GM21367 (cell line): ENCODE measurements around the gene HEG1.

Experiments
- ATAC-seq: cut with Tn5 transposase; IDR thresholded peaks from one replicate; pipeline ENCODE4 v1.9.1; 2021; ENCODE audit not compliant: unreplicated experiment

Gene HEG1

DNA sequence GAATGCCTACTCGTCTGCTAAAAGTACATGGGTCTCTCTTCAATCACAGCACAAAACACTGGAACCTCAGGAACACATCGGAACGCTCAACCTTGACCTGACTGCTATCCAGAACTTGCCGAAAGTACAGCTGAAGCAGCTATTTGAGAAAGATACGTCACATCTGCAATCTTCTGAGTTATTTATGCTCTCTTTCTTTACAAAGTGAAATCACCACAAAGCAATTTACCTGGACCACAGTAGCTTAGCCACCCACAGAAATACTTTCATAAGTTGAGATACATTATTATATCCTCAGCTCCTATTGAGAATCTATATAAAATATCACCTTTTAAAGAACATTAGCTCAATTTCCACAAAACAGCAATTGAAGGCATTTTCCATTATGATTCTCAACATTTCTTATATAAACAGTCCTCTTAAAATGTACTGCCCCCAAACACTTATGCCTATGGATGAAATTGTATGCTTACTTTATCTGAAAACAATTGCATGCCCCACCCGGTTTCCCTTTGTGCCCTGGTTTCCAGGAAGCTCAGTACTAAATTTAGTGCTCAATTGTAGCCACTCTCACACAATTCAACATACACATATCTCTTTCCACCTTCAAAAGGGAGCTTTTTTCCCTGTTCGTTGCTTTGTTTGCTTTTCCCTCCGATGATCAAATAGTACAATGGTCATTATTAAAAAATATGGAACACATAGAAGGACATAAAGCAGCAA is 31.8 kb downstream of the HEG1 start:
- ATAC-seq, result no peak

DNA sequence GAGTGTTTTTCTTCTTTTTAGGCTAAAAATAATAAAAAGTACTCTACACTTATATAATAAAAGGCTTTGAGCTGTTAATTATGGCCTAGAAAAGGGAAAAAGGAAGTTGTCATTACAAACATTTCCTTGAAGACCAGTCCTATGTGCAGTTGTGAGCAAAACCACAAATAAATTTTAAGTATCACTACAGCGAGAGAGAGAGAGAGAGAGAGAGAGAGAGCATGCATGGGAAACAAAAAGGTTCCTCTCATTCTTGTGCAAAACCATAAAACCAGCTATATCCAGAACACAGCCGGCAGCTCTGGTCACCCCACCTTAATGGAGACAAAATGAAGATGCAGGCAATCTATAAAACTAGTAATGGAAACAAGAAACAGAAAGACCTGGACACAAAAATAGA is 33.6 kb downstream of the HEG1 start:
- no peak for ATAC-seq

DNA sequence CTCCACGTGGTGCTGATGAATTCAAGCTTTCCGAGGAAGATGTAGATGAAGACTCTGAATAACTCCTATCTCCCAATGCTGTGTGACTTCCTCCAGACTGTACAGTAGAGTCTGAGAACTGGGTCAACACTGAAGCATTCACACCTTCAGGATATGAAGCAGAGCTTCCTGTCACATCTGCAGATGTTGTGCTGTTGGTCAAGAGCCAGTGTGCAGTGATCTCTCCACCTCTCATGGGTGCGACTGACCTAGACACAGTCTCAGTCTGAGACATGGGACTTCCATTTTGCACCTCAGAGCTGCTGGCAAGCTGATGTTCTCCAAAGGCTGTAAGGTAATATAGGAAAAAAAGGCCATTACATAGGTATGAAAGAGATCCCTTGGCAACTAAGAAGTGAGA is 36.5 kb downstream of the HEG1 start:
- ATAC-seq, result no peak

DNA sequence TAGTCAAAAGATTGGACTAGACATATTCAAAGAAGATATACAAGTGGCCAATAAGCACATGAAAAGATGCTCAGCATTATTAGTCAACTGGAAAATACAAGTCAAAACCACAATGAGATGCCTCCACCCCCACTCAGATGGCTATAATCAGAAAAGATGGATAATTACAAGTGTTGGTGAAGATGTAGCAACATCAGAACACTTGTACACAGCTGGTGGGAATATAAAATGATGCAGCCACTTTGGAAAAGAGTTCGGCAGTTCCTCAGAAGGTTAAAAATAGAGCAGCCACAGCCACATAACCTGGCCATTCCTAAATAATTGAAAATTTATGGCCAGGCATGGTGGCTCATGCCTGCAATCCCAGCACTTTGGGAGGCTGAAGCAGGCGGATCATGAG is 38.4 kb downstream of the HEG1 start:
- ATAC-seq, result no peak

DNA sequence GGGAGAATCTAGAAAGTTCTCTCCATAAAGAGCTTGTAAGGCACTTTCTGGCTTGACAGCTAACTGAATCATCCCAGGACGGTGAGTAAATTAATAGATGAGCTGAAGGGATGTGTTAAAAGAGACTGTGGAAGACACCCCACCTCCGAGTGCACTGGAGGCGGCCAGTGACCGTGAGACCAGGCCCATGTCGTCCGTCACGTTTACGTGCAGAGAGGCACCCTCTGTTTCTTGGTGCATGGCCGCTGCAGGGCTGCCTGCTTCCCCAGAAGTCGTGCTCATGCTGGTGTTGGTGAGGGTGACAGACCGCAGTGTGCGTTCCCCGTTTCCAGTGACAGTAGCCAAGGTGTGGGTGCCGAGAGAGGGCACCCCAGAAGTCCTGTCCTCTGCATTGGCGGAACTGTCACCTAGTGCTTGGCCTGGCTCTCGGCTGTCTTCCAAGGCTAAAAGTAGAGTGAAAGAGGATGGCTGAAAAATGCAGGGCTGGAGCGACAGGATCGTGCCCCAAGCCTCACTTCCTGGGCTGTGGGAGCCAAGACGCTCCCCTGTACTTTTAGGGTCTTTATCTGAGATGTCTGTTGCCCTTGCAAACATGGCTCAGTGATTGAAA is 41.1 kb downstream of the HEG1 start:
- no peak for ATAC-seq

DNA sequence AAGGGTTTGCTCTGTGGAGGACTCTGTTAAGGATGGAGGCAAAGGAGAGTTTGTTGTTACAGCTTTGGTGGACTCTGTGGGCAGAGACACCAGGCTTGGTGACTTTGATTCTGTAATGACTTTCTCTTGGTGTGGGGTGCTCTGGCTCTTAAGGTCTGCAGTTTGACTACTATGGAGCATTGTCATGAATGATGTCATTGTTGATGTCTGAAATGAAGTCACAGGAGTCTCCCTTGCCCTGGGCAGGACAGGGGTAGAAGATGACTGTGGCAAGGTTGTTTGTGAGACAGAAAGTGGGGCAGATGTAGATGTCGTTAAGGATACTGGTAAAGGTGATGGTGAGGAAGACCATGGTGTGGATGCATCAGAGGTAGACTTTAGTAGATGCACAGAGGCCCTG is 42.7 kb downstream of the HEG1 start:
- ATAC-seq, result no peak

DNA sequence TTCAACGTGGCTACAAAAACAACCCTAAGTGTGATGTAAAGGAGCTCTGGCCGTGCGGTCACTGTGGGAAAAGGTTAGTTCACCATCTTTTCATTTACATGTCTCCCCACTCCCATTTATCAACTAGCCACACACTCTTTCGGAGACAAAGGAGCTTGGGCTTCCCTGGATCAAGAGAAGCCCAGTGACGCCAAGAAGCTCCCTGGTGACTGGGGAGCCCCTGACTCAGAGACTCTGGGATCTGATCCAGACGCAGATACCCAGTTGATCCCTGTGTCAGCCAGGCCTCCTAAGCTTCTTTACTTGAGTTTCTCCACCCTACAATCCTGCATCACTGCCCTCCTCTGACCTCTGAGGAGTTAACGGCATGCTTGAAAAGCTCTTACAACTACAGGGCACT is 43.9 kb downstream of the HEG1 start:
- no peak for ATAC-seq

DNA sequence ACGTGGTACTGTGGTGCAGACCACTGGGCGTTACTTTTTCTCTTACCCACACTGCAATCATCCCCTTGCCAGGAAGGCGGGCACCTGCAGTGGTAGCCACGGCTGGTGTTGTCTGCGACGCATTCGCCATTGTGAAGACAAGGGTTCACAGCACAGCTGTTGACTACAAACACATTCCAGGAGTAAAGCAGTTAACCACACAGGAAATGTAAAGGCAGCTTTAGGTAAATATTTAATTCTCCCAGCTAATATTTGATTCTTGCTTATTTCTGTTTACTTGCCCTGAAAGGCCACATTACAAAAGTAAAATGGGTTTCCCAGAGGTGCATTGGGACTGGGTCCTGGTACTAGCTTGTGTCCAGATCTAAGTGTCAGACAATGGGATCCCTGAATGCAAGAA is 45.4 kb downstream of the HEG1 start:
- no peak for ATAC-seq

DNA sequence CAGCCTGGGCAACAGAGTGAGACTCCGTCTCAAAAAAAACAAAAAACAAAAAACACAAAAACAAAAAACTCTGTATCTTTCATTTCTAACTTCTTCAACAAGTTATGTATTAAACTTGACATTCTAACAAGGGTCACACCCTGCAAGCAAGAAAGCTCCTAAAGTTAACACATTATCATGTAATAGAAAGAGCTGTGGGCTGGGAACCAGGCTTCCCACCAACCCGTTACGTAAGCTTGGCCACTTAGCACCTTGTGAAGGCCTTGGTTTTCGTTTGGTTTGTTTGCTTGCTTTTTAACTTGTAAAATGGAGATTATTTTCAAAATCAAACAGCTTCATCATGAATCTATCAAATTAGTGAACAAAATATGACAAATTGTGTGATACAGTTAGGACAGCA is 47.0 kb downstream of the HEG1 start:
- ATAC-seq, result no peak

DNA sequence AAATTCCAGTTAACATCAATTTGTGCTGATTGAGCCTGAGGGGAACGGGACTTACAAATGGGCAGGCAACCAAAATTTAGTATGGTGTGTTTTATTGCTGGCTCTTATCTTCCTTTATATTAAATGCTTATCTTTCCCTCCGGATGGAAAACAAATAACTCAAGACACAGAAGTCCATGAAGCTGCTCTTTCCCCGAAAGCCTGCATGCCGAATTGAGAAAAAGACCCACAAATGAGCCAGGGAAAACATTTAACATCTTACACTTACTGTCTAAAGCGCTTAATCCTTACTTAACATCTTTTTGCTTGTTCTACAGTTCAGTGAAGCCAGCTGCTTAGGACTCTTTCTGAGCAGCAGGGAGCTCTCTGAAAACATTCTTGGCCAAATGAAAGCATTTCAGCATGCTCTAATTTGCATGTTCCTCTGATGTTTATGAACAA is 49.5 kb downstream of the HEG1 start:
- no peak for ATAC-seq

DNA sequence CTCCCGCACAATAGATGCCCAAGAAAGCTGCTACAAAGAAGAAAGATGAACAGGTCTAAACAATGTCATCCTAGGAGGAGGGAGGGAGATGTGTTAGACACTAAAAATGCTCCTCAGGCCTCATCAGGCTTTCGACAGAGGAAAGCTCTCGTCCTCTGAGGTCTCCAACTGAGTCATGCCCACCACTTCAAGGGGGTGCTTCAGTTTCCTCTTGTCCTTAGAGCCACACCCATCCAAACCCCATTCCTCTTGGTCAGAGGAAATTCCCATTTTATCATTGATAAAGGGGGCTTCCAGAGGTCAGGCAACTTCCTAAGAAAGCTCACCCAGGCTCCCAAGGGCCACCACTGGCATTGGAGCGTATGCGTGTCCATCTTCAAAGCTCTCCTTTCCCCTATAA is 50.1 kb downstream of the HEG1 start:
- ATAC-seq, result no peak

DNA sequence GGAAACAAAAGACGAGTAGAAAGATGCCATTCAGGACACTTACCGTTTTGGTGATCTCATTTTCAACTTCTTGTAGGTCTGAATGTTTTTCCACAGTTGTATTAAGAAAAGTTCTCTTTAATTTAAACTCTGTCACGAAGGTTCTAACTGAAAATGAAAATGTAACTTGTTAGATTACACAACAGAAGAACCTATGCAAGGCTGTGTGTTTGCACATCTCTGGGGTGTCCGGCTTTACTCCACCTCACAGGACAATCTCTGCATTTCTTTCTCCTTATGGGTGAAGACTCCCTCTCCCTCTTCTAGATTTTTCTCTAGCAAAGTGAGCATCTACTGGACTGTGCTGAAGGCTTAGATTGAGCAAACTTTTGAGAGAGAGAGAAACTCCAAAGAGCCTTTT is 50.6 kb downstream of the HEG1 start:
- ATAC-seq, result no peak

DNA sequence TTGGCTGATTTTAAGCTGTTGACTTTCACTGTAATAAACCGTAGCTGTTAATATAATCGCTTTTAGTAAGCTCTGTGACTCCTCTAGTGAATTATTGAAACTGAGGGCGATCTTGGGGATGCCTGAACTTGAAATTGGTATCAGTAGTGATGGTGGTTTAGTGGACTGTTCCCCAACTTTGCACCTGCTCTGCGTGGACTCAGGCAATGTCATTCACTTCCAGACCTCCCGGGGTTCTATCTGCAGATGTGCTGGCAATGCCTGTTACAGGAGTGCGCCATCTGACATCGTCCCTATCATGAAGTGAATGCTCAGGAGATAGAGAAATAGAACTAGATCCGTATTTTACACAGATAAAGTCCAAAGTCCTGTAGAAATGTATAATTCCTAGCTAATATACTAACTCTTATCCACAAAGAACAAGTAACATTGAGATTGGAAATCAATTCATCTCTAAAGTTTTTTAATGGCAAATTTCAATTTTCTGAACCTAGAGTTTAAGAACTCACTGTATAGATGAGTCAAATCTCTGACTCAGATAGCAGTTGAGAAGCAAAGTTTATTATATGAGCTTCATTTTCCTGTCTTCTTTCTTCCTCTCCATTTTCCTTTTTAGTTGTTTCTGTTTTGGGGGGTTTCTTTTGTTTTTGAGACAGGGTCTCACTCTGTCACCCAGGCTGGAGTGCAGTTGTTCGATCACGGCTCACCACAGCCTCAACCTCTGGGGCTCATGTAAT is 51.8 kb downstream of the HEG1 start:
- no peak for ATAC-seq

DNA sequence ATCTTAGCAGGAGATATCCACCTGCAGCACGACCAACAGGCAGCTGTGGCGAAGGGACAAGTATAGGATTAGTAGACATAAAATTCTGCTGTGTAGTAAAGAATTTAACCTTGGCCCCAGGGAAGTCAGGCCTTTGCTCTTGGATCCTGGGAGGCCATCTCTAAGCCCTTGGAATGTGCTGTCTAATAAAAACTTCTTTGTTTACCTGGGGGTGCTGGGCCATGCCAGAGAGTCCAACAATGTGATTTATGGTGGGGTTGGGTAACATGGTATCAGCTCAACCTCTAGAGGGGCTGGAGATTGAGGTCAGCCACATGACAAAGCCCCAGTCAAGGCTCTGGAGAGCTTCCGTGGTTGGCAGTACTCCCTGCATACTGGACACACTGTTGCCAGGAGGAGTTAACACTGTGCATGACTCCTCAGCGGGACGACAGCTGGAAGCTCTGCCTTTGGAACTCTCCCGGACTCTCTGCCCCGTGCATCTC is 52.4 kb downstream of the HEG1 start:
- no peak for ATAC-seq

DNA sequence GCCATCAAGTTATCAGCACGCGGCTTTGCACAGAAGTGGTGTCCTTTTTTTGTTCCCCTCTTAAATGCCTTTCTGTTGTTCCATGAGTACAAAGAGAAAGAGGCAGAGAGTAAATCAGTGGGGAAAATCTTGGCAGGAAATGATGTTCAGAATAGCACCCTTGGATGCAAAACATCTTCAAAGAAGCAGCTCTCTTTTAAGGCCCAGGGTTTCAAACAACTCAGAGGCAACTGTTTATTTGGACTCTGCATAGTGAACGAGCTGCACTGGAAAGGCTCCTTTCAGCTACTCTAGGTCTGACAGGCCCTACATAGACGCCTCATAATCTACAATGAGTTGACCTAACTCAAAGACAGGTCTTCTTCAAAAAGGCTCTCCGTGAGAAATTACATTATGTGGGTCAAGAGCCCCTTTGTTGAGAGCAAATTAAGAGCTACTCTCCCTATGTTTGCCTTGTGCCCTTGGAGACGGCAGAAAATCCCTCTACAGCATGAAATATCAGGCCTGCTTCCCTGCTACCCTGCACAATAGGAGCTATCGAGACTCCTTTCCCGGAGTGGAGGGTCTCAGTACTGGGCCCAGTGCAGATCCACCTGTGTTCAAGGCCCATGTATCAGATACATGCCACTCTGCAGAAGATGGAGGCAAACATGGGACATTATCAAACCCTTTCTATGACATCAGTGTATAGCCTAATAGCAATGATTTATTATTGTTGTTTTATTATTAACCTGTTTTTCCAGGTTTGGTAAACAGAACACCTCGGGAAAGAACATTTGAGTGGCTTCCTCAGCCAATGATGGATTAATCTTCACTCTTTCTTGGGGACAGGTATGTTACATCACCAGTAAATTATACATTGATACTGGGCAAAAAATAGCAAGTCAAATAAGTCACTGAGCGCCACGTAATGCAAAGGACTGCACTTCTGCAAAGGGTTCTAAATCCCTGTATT is 53.1 kb downstream of the HEG1 start:
- no peak for ATAC-seq

DNA sequence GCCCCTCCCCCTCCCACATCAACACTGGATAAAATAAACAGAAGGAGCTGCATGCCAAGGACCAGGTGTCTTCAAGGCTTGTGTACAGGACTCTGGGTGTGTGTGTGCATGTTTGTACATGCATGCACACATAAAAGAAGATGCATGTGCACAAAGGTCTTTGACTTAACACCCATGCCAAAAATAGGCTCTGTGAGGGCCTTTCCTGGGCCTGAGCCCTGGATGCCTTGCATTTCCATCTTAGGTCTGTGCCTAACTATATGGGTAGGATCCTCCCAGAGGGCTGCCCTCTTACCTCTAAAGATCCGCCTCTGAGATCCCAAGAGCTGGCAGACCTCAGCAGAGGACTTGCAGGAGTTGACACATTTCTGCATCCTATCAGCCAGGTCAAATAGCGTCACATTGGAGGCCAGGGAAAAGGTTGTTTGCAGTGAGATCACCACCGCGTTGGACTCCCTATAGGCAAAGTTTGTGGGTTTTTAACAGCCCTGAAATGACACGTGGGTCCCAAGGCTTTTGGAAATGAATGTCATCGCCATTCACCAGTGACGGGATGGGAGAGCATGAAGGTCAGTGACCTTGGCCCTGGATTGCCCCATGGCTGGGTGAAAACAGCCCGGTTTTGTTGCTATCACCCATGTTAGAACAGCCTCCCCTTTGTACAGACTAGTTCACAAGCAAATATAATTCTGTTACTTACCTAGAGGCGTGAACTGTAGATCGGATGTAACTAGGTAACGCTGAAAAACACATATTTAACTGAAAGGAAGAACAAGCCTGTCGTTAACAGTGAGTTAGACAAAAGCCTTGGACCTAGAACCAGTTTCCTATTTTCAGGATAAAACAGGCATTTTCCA is 54.0 kb downstream of the HEG1 start:
- no peak for ATAC-seq

DNA sequence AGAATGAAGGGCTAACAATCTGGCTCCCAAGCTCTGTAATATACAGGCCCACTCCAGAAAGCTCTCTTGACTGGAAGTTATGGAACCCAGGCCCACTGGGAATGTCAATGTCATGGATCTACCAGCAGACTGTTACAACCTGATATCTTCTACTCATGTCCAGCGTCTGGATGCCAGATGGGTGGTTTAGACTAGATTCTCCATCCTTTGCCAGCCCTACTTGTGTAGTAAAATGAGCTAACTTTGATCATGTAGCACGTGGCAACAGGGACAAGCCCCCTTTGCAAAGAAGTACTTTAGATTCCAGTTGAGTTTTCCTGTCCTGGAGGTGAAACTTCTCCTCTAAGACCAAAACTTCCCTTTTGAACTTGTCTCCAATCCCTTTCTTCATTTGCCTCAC is 55.1 kb downstream of the HEG1 start:
- ATAC-seq, result no peak

DNA sequence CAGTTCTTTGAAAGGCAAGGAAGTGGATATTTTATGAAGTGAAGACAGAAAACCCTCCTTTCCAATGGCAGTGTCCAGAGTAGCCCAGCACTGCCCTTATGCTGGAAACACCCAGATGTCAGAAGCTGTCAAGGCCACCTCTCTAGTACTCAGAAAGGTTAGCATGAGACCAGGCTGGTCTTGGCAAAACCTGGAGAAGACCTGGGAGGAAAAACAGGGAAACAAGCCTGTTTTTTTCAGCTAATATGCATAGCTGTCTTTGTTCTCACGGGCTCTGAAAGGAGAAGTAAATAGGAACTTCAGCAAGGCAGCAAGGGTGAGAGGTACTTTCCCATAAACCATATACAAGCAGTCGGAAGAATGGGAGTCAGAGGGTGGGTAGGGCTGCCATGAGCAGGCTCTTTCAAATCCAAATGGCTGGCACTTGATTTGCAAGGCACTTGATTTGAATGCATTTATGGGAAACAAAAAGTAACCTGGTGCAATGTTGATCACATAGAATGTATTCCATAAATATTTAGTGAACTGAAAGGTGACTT is 55.8 kb downstream of the HEG1 start:
- ATAC-seq, result no peak

DNA sequence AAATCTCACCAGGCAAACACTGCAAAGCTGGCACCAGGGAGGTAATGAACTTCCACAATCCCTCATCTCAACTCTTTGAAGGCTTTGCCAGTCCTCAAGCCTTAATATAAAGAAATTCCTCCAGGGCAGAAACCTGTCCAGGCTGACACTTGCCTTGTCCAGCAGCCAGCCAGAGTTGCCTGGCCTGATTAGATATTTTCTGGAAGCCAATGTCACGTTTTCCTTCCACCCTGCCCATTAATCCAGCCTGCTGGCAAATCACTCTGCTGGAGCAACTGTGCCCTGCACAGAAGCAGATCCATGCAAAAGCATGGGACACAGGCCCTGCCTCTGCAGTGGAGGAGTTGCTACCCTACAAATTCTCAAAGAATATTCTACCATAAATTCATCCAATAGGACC is 56.5 kb downstream of the HEG1 start:
- ATAC-seq, result no peak

DNA sequence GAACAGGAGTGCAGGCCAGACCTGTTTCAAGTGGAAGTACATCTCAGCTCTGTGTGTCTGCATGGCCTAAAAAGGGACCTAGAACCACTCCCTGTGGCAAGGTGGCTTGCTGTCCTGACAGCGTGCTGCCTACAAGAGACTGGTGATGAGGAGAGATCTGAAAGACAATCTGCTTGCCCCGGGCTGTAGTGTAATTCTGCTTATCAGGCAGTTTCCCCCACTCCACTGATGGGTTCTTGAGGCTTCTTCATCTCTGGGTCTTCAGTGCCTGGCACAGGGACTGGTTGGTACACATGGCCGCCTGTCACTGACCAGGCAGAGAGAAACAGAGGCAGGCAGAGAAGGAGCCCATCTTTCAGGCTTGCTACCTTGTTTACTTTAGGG is 57.6 kb downstream of the HEG1 start:
- ATAC-seq, result no peak
